ENCODE measurements around the gene AUTS2.

AUTS2 gene

DNA sequence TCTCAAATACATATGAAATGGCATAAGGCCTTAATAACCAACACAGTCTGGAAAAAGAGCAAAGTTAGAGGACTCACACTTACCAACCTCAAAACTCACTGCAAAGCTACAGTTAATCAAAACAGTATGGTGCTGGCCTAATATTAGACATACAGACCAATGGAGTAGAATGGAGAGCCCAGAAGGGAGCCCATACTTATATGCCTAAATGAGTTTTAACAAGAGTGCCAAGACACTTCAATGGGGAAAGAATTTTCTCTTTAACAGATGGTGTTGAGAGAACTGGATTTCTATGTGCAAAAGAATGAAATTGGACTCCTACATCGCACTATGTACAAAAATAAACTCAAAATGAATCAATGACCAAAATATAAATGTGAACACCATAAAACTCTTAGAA, 522.6 kb downstream of the AUTS2 start:
- Mint-ChIP-seq H3K27ac (no peak overlapping the region), H3K4me3 (no peak overlapping the region), H3K9me3 (peaks cover 35% of the 10 kb centered on the region), H3K36me3 (ENCODE audit: low read depth) (peaks cover 10% of the 10 kb centered on the region), H3K4me1 (no peaks in the 10 kb centered on the region), H3K27me3 (no peaks in the 10 kb centered on the region)
- DNase-seq (no peak), ATAC-seq (no peak)

- H3K4me3 Mint-ChIP-seq: no peak overlapping the region
- no peaks in the 10 kb centered on the region for H3K4me1 Mint-ChIP-seq
- H3K36me3 Mint-ChIP-seq (ENCODE audit: low read depth): no peaks in the 10 kb centered on the region
- no peaks in the 10 kb centered on the region for H3K27me3 Mint-ChIP-seq
- no peak for DNase-seq
- no peak for ATAC-seq
- H3K27ac Mint-ChIP-seq: no peak overlapping the region
- H3K9me3 Mint-ChIP-seq: no peaks in the 10 kb centered on the region
These were observed 533.5 kb downstream of the AUTS2 start for GRCh38 chr7:70131817-70132216.

- Mint-ChIP-seq H3K4me3 (no peak overlapping the region), H3K36me3 (ENCODE audit: low read depth) (no peaks in the 10 kb centered on the region), H3K27me3 (no peaks in the 10 kb centered on the region), H3K9me3 (no peaks in the 10 kb centered on the region), H3K4me1 (no peaks in the 10 kb centered on the region), H3K27ac (no peak overlapping the region)
- no peak for DNase-seq
- ATAC-seq: no peak
These were observed 534.1 kb downstream of the AUTS2 start for GRCh38 chr7:70132226-70132851.

DNA sequence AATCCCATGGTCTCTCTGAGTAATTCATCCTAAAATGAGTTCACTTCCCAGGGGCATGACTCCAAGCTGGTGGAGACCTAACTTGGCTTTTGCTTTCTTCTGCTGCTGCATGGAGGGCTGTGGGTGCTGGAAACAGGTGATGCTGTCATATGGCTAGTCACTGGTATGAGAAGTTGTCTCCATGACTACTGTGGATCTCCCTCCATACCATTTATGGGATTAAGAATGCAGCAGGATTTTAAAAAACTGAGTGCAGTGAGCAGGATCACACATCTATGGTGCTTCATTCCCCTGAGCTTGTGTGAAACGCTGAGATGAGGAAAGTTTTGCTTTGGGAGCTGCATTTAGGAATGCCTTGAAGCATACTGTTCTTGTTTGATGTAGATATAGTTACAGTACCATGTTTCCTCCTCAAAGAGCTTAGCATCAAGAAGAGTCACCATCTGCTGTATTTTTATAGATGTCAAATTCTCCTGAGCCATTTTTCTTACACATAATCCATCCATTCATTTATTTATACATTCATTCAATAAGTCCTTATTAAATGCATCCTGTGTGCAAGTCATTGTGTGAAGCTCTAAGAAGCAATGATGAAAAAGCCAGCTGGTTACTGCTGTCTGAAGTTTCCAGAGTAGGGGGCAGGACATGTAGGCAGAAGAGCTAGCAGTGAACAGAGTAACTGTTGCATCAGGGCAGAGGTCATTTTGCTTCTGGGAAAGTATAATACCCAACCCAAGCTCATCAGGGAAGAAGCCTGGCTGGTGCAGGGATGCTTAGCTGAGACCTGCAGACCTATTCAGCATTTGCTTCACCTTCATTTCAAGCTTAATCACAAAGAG, 534.8 kb downstream of the AUTS2 start:
- Mint-ChIP-seq H3K4me1 (no peaks in the 10 kb centered on the region), H3K36me3 (ENCODE audit: low read depth) (no peaks in the 10 kb centered on the region), H3K4me3 (no peak overlapping the region), H3K27ac (no peak overlapping the region), H3K27me3 (no peaks in the 10 kb centered on the region), H3K9me3 (no peaks in the 10 kb centered on the region)
- DNase-seq (no peak), ATAC-seq (no peak)

DNA sequence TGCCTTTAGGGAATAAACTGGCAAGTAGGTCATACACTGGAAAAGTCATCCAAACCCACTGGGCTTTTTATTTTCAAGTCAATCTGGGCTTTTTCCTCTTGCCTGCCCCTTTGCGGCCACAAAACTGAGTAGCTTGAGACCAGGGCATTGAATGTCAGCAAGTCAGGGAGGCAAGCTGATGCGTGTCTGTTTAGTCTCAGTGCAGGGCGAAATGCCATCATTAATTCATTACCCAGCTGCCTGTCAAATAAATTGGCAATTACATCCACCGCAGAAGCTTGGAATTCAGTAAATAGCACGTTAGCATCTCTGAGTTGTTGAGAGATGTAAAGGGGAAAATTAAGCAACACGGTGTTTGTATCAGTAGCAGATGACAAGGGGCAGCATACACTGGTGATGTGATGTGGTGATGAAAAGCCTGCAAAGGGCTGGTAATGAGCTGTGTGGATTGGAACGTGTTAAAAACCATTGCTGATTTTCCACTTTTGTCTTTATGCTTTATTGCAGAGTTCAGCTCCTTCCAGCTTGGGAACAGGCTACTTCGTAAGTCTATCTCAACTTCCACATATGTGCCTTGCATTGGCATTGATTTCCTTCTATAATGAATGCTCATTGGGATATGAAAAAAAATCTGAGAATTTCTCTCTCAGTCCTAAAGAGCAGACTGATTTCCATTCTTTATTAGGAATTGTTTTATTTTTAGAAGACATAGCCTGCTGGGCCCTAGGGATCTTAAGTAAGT, 535.9 kb downstream of the AUTS2 start:
- ATAC-seq (no peak), DNase-seq (no peak)
- Mint-ChIP-seq H3K4me1 (no peaks in the 10 kb centered on the region), H3K9me3 (no peaks in the 10 kb centered on the region), H3K36me3 (ENCODE audit: low read depth) (no peaks in the 10 kb centered on the region), H3K4me3 (no peak overlapping the region), H3K27ac (no peak overlapping the region), H3K27me3 (no peaks in the 10 kb centered on the region)

DNA sequence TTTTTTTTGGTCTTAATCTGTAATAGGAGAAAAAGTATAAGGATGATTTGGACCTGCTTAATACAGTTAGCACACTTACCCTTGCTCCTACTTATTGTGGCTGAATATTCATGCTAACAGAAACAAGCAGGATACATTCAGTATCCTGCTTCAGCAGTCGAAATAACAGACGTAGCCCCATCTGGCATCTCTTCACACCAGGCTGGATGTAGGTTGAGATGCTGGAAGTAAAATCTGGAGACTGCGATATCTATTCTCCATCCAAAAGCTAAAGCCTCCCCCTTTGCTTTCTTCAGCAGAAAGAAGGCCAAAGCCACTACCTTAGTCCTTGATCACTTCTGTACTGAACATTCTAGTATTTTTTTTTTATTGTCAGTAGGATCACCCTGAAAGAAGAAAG, 537.4 kb downstream of the AUTS2 start:
- no peak for DNase-seq
- Mint-ChIP-seq H3K4me1 (no peaks in the 10 kb centered on the region), H3K4me3 (no peak overlapping the region), H3K27ac (no peak overlapping the region), H3K27me3 (no peaks in the 10 kb centered on the region), H3K9me3 (no peaks in the 10 kb centered on the region), H3K36me3 (ENCODE audit: low read depth) (no peaks in the 10 kb centered on the region)
- no peak for ATAC-seq

DNA sequence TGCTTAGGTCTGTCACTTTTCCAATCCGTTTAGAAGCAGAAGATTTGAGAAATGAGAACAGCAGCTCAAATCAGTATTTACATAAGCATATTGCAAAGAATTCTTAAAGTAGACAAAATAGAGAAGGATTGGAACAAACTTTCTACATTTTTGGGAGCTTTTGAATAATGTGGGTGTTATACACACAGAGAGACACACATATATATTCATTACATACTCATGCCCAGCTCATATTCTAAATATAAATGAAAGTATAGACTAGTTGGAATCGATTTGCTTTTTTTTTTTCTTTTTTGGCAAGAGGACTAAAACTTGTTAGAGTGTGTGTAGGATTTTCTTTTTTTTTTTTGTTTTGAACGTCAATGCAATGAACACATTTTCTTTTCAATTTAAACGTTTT, 538.9 kb downstream of the AUTS2 start:
- Mint-ChIP-seq H3K4me3 (no peak overlapping the region), H3K9me3 (no peaks in the 10 kb centered on the region), H3K4me1 (no peaks in the 10 kb centered on the region), H3K36me3 (ENCODE audit: low read depth) (no peaks in the 10 kb centered on the region), H3K27ac (no peak overlapping the region), H3K27me3 (peaks cover 4% of the 10 kb centered on the region)
- ATAC-seq: no peak
- no peak for DNase-seq

GRCh38 chr7:70142247-70142932, 544.1 kb downstream of the AUTS2 start:
- ATAC-seq (no peak), DNase-seq (no peak)
- no peaks in the 10 kb centered on the region for H3K9me3 Mint-ChIP-seq
- no peak overlapping the region for H3K27ac Mint-ChIP-seq
- H3K27me3 Mint-ChIP-seq: peaks cover 4% of the 10 kb centered on the region
- no peak overlapping the region for H3K4me3 Mint-ChIP-seq
- H3K4me1 Mint-ChIP-seq: no peaks in the 10 kb centered on the region
- H3K36me3 Mint-ChIP-seq (ENCODE audit: low read depth): no peaks in the 10 kb centered on the region

GRCh38 chr7:70143075-70144044, 545.1 kb downstream of the AUTS2 start:
- Mint-ChIP-seq H3K4me3 (no peak overlapping the region), H3K4me1 (no peaks in the 10 kb centered on the region), H3K36me3 (ENCODE audit: low read depth) (no peaks in the 10 kb centered on the region), H3K27ac (no peak overlapping the region), H3K9me3 (no peaks in the 10 kb centered on the region), H3K27me3 (peaks cover 4% of the 10 kb centered on the region)
- ATAC-seq (no peak), DNase-seq (no peak)

DNA sequence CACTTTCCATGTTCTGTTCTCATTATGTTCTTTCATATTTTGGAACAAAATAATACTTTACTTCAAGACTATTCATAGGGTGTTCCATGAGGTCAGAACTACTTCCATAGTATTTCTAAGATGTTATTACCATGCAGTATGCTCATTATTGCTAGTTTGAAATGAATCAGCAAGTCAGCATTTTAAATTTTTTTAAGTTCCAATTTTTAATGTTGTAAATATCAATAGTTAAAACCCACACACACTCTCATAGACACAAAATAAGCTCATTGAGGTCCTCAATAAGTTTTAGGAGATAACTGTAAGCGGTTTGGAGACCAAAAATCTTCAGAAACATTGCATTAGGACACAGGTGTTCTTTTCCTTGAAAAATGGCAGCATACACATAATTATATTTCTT, 550.7 kb downstream of the AUTS2 start:
- H3K27ac Mint-ChIP-seq: no peak overlapping the region
- no peaks in the 10 kb centered on the region for H3K4me1 Mint-ChIP-seq
- H3K4me3 Mint-ChIP-seq: no peak overlapping the region

DNA sequence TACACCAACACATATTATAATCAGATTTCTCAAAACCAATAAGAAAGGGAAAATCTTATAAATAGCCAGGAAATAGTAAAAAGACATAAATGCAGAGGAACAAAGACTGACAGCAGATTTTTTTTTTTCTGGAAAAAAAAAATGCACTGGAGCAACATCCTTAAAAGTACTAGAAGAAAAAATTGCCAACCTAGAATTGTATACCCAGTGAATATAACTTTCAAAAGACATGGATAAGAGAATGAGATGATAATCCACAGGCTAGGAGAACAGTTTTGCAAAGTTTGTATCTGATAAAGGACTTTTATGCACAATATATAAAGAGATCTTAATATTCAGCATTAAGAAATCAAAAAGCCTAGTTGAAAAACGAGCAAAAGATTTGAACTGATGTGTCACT, 554.0 kb downstream of the AUTS2 start:
- H3K4me1 Mint-ChIP-seq: no peaks in the 10 kb centered on the region

More for the DNA sequence above, 550.7 kb downstream of the AUTS2 start:
- ATAC-seq: no peak
- Mint-ChIP-seq H3K9me3 (peaks cover 7% of the 10 kb centered on the region), H3K36me3 (ENCODE audit: low read depth) (peaks cover 2% of the 10 kb centered on the region), H3K27me3 (no peaks in the 10 kb centered on the region)
- DNase-seq: no peak

DNA sequence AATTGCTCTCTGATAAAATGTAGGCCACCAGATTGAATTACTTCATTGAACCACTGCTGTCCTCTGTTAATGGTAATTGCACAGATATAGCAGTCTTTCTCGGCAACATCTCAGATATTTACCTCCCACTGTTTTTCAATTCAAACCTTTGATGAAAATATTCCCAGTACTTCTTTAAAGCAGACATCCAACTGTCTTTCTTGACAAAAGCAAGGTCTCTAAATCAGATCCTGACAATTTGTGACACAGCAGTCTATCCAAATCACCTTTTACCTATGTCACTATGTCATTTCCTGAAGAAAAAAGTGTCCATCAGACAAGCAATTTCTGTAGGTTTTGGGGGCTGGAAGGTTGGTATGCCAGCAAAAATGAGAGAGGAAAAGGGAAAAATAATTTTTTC, 555.7 kb downstream of the AUTS2 start:
- no peaks in the 10 kb centered on the region for H3K27me3 Mint-ChIP-seq
- no peaks in the 10 kb centered on the region for H3K4me1 Mint-ChIP-seq
- no peak overlapping the region for H3K27ac Mint-ChIP-seq
- DNase-seq: no peak
- peaks cover 3% of the 10 kb centered on the region for H3K36me3 Mint-ChIP-seq (ENCODE audit: low read depth)
- no peak for ATAC-seq
- H3K9me3 Mint-ChIP-seq: peaks cover 11% of the 10 kb centered on the region
- H3K4me3 Mint-ChIP-seq: no peak overlapping the region

More for the DNA sequence above, 554.0 kb downstream of the AUTS2 start:
- ATAC-seq (no peak), DNase-seq (no peak)
- Mint-ChIP-seq H3K9me3 (peaks cover 11% of the 10 kb centered on the region), H3K4me3 (no peak overlapping the region), H3K27me3 (no peaks in the 10 kb centered on the region), H3K36me3 (ENCODE audit: low read depth) (peaks cover 3% of the 10 kb centered on the region), H3K27ac (no peak overlapping the region)

- Mint-ChIP-seq H3K4me3 (no peak overlapping the region), H3K9me3 (peaks cover 11% of the 10 kb centered on the region), H3K27ac (no peak overlapping the region), H3K27me3 (no peaks in the 10 kb centered on the region), H3K36me3 (ENCODE audit: low read depth) (peaks cover 1% of the 10 kb centered on the region), H3K4me1 (no peaks in the 10 kb centered on the region)
- ATAC-seq (no peak), DNase-seq (no peak)
These were observed 556.4 kb downstream of the AUTS2 start for GRCh38 chr7:70154521-70155180.
